Measurements from ENCODE around the gene IFIT5. TPM values are rescaled to one million over a fixed set of nuclear protein-coding genes. Genes with fewer than 3 reads are reported as not detected.

IFIT5 gene
- total RNA-seq, 3 donors from 2014 or later, result 9.8 to 19.1 (median 12.9) TPM

- Histone ChIP-seq H3K4me3 (no peak overlapping the region), H3K4me1 (ENCODE audit: low read depth) (no peaks in the 10 kb centered on the region), H3K9me3 (no peaks in the 10 kb centered on the region), H3K36me3 (ENCODE audit: low read depth) (no peaks in the 10 kb centered on the region)
- intact Hi-C loops (cut with DNase I, micrococcal nuclease), result no loop called here
- DNase-seq (no peak), ATAC-seq (peak; percentile 44)
- TF ChIP-seq, protein P1, sequence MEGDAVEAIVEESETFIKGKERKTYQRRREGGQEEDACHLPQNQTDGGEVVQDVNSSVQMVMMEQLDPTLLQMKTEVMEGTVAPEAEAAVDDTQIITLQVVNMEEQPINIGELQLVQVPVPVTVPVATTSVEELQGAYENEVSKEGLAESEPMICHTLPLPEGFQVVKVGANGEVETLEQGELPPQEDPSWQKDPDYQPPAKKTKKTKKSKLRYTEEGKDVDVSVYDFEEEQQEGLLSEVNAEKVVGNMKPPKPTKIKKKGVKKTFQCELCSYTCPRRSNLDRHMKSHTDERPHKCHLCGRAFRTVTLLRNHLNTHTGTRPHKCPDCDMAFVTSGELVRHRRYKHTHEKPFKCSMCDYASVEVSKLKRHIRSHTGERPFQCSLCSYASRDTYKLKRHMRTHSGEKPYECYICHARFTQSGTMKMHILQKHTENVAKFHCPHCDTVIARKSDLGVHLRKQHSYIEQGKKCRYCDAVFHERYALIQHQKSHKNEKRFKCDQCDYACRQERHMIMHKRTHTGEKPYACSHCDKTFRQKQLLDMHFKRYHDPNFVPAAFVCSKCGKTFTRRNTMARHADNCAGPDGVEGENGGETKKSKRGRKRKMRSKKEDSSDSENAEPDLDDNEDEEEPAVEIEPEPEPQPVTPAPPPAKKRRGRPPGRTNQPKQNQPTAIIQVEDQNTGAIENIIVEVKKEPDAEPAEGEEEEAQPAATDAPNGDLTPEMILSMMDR (IDR thresholded peaks at IDR 0.05), result no peak
Observed at GRCh38 chr10:89466599-89467035, 52.2 kb downstream of the IFIT5 start.

DNA sequence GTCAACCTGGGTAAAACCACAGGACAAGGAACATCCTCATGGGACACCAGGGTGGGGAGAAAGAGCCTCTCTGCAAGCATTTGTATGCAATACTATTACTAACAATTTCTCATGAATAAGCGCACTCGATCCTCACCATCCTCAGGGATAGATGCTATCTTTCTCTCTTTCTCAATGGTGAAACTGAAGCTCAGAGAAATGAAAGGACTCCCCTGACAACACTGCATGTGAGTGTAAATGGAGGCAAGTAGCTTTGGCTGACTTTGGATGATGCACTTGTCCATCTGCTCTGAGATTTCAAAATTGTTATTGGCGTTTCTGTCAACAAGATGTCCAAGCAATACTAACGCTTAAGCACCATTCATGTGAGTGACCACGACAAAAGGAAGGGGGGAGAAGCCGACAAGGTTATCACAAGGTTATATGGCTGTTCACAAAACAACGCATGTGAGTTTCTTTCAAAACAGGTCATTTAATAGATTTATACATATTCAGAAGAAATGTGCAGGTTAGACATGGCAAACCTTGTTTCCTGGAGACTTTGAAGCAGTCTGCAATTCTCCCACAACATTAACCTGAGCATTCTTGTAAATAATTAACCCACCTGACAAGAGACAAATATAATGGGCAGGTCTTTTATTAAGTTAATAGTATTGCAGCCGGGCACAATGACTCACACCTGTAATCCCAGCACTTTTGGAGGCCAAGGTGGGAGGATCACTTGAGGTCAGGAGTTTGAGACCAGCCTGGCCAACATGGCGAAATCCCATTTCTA is 54.0 kb downstream of the IFIT5 start:
- no peaks in the 10 kb centered on the region for H3K9me3 ChIP-seq
- intact Hi-C loops (cut with DNase I, micrococcal nuclease), result no loop called here
- no peak for DNase-seq
- TF ChIP-seq, protein P1 (IDR thresholded peaks at IDR 0.05), result no peak
- H3K36me3 ChIP-seq (ENCODE audit: low read depth), result no peaks in the 10 kb centered on the region
- ATAC-seq, result no peak
- no peak overlapping the region for H3K4me3 ChIP-seq
- no peaks in the 10 kb centered on the region for H3K4me1 ChIP-seq (ENCODE audit: low read depth)

DNA sequence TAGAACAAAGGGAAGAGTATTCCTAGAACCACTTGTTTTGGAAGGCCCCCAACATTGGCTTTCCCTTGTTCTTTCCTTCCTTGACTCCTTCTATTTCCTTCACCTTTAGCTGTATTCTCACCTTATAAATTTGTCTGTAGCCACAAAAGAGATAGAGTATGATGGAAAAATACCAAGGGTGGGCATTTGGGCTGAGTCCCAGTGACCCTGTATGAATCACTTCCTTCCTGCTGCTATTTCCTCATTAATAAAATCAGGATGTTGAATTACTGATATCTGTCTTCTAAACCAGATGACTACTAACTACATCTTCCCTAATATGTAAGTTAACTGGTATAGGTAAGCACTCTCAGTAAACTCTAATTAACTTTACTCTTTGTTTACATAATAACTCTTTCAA is 55.1 kb downstream of the IFIT5 start:
- intact Hi-C loops (cut with DNase I, micrococcal nuclease), result no loop called here
- no peak overlapping the region for H3K4me3 ChIP-seq

More for the DNA sequence above, 55.1 kb downstream of the IFIT5 start:
- Histone ChIP-seq H3K9me3 (no peaks in the 10 kb centered on the region), H3K36me3 (ENCODE audit: low read depth) (no peaks in the 10 kb centered on the region), H3K4me1 (ENCODE audit: low read depth) (no peaks in the 10 kb centered on the region)
- DNase-seq, result no peak
- TF ChIP-seq, protein P1 (IDR thresholded peaks at IDR 0.05), result no peak
- no peak for ATAC-seq

Other genes with a start within 250 kb of the IFIT5 start
- gene CH25H, start 207.3 kb upstream of the IFIT5 start, total RNA-seq, result 1 to 10 TPM in 1 of 3 donors, under 1 TPM in 2; 0.80 to 1.2 (median 0.84) TPM
- gene LIPA, start 162.8 kb upstream of the IFIT5 start, total RNA-seq, result 10 to 100 TPM; 20.6 to 34.5 (median 29.6) TPM
- 1 to 10 TPM; 6.9 to 7.6 (median 7.5) TPM for gene IFIT2, start 112.5 kb upstream of the IFIT5 start, total RNA-seq
- 10 to 100 TPM in 2 of 3 donors, 1 to 10 TPM in 1; 5.8 to 12.7 (median 11.2) TPM for gene IFIT3, start 86.6 kb upstream of the IFIT5 start, total RNA-seq
- not detected for gene IFIT1B, start 36.5 kb upstream of the IFIT5 start, total RNA-seq
- 10 to 100 TPM in 1 of 3 donors, 1 to 10 TPM in 2; 6.2 to 21.5 (median 8.3) TPM for gene IFIT1, start 21.9 kb upstream of the IFIT5 start, total RNA-seq
- gene SLC16A12, start 121.0 kb downstream of the IFIT5 start, total RNA-seq, result under 1 TPM; 0.12 to 0.47 (median 0.23) TPM
- 10 to 100 TPM; 23.2 to 67.4 (median 24.1) TPM for gene PANK1, start 230.7 kb downstream of the IFIT5 start, total RNA-seq

All from mucosa of descending colon (tissue), 3 donors.